Esophagus squamous epithelium (tissue), 5 donors: ENCODE results near the gene PSMG4. TPM values are rescaled to one million over a fixed set of nuclear protein-coding genes. Genes with fewer than 3 reads are reported as not detected.

Source experiments
- DNase-seq: peaks from one replicate; lab custom pipeline; 2025; lab: John Stamatoyannopoulos, UW
- H3K27ac ChIP-seq, 4 donors: fragments of 200-600 bp; sonication (generic); one replicate each; pipeline ENCODE4 v1.5.1; 2016 to 2019; ENCODE audit warnings: mild to moderate bottlenecking in 1 of 4
- H3K27me3 ChIP-seq, 4 donors: fragments of 200-600 bp; sonication (generic); 1 replicate in 3 of 4; 2 replicates in 1 of 4; pipeline versions ENCODE4 v1.5.1 to v1.6.0; 2017 to 2021; ENCODE audit warnings: antibody characterized with exemption in 1 of 4
- H3K36me3 ChIP-seq, 3 donors: fragments of 200-600 bp; sonication (generic); one replicate each; pipeline ENCODE4 v1.5.1; 2016 to 2019
- H3K4me1 ChIP-seq, 3 donors: fragments of 200-600 bp; sonication (generic); one replicate each; pipeline ENCODE4 v1.5.1; 2017 to 2019
- H3K4me3 ChIP-seq, 4 donors: fragments of 200-600 bp; sonication (generic); 1 replicate in 3 of 4; 2 replicates in 1 of 4; pipeline ENCODE4 v1.5.1; 2016 to 2019; ENCODE audit warnings: mild to moderate bottlenecking in 2 of 4, moderate library complexity in 1 of 4
- H3K9me3 ChIP-seq, 3 donors: fragments of 200-600 bp; sonication (generic); one replicate each; pipeline ENCODE4 v1.5.1; 2016 to 2019
- CTCF ChIP-seq, 6 experiments: fragments of 450-650 bp in 4 of 6; fragments of 200-600 bp in 2 of 6; sonication (generic) in 2 of 6; IDR thresholded peaks; one replicate each; pipeline ENCODE4 v1.5.1; 2016 to 2019; ENCODE audit warnings: antibody characterized with exemption in 6 of 6, mild to moderate bottlenecking in 4 of 6, moderate library complexity in 4 of 6
- POLR2A ChIP-seq, 4 donors: fragments of 450-650 bp; IDR thresholded peaks; one replicate each; pipeline ENCODE4 v1.6.1; 2017; ENCODE audit warnings: antibody characterized with exemption in 4 of 4, mild to moderate bottlenecking in 4 of 4, moderate library complexity in 3 of 4
- WGBS, 2 donors: methylation state at CpG; one replicate each; pipeline ENCODE4 v1.1.5; 2018; 5-methylcytosine and 5-hydroxymethylcytosine counted together
- intact Hi-C: fragments of 100-400 bp; cut with DNase I; formaldehyde crosslinking; loops from one replicate; pipeline ENCODE4 v1.15.0; 2022
- total RNA-seq, 4 donors: library from RNA; depleted of rRNA; stranded (reverse); fragments of >200 nt; gene quantifications; one replicate each; pipeline ENCODE4 v1.1.0, GENCODE V29; 2016
- donor health status: DM: yes; HTN: yes; CAD: no.

The PSMG4 gene
- total RNA-seq, 4 donors from 2014 or later = 9.4 to 36.0 (median 14.9) TPM

DNA sequence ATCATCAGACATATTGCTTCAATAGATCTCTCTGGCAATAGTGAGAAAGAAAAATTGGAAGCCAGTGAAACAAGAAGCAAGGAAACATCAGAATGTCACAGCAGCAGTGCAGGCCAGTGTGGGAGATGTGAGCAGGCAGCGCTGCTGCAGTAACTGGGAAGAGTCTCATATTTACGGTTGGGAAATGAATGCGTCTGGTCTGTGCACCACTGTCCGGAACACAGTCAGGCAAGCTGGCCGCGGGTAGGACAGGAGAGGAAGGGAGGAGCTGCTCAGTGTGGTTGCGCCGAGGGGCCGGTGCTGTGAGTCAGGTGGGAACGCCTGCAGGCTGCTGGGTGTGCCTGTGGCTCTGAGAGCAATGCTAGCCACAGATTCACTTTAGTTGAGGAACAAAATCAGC is 6.4 kb upstream of the PSMG4 start:
- no peak for DNase-seq
- no peak overlapping the region for H3K4me3 ChIP-seq
- H3K36me3 ChIP-seq = no peaks in the 10 kb centered on the region
- H3K27me3 ChIP-seq = peaks cover 0 to 24% (median 0%) of the 10 kb centered on the region in 4 donors
- WGBS, 2 donors = 74 to 82% methylated on average over 10 of the region's 10 CpGs
- H3K9me3 ChIP-seq = no peaks in the 10 kb centered on the region
- TF ChIP-seq CTCF (IDR thresholded peaks at IDR 0.05) (no peak), POLR2A (IDR thresholded peaks at IDR 0.05) (no peak)
- intact Hi-C loops = loop anchor here (5.0 kb wide), 1 partner anchor 125 kb away; no protein-coding TSS in a partner anchor
- no peak overlapping the region for H3K27ac ChIP-seq
- H3K4me1 ChIP-seq = peaks cover 0 to 30% (median 0%) of the 10 kb centered on the region in 3 donors

- H3K4me3 ChIP-seq = no peak overlapping the region
- peaks cover 0 to 18% (median 0%) of the 10 kb centered on the region in 4 donors for H3K27me3 ChIP-seq
- intact Hi-C loops = loop anchor here (5.0 kb wide), 1 partner anchor 126 kb away; no protein-coding TSS in a partner anchor
- peaks cover 0 to 24% (median 0%) of the 10 kb centered on the region in 3 donors for H3K4me1 ChIP-seq
- H3K9me3 ChIP-seq = no peaks in the 10 kb centered on the region
- H3K36me3 ChIP-seq = no peaks in the 10 kb centered on the region
- 89 to 94% methylated on average over 11 to 12 of the region's 22 CpGs for WGBS, 2 donors
- no peak overlapping the region for H3K27ac ChIP-seq
- no peak for DNase-seq
- TF ChIP-seq POLR2A (IDR thresholded peaks at IDR 0.05) (no peak), CTCF (IDR thresholded peaks at IDR 0.05) (no peak)
These were observed 5.7 kb upstream of the PSMG4 start for GRCh38 chr6:3252861-3253596.

- WGBS, 2 donors = 96% methylated on average over 20 of the region's 40 CpGs; no CpG with 5 or more reads in 1 of the 2 donors
- intact Hi-C loops = loop anchor here (5.0 kb wide), 1 partner anchor 126 kb away; no protein-coding TSS in a partner anchor
These were observed 5.2 kb upstream of the PSMG4 start for GRCh38 chr6:3253597-3253961.

DNA sequence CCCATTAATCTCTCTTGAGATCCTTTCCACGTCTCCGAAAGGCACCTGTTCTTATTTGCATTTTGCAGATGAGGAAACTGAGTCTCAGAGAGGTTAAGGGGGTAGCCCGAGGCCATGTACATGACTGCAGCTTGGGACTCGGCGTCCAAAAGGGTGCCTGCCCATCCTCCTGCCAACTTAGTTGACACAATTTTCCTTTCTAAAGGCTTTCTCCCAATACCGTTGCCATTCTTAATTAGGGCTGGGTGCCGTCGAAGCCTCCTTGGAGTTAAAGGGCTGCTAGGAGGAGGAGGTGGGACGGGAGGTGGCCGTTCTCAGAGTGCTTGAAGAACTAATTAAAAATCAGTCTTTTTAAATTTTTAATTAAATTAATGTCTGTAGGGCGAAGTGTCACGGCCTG is 546 bp upstream of the PSMG4 start:
- Histone ChIP-seq H3K4me3 (peak overlapping the region; percentile 65 to 99 (median 88)), H3K9me3 (no peaks in the 10 kb centered on the region), H3K36me3 (peaks cover 0 to 2% (median 0%) of the 10 kb centered on the region in 3 donors), H3K4me1 (peaks cover 23 to 47% (median 23%) of the 10 kb centered on the region in 3 donors), H3K27me3 (no peaks in the 10 kb centered on the region), H3K27ac (peak overlapping the region; percentile 82 to 94 (median 90))
- intact Hi-C loops = no loop called here
- WGBS, 2 donors = 56 to 59% methylated on average over 12 of the region's 12 CpGs
- no peak for DNase-seq
- TF ChIP-seq POLR2A (IDR thresholded peaks at IDR 0.05) (no peak), CTCF (IDR thresholded peaks at IDR 0.05) (no peak)

More at GRCh38 chr6:3253597-3253961, 5.2 kb upstream of the PSMG4 start:
- Histone ChIP-seq H3K9me3 (no peaks in the 10 kb centered on the region), H3K27me3 (peaks cover 0 to 12% (median 0%) of the 10 kb centered on the region in 4 donors), H3K27ac (no peak overlapping the region), H3K4me1 (peaks cover 0 to 24% (median 0%) of the 10 kb centered on the region in 3 donors), H3K4me3 (no peak overlapping the region), H3K36me3 (no peaks in the 10 kb centered on the region)
- TF ChIP-seq CTCF (IDR thresholded peaks at IDR 0.05) (no peak), POLR2A (IDR thresholded peaks at IDR 0.05) (no peak)
- no peak for DNase-seq

- intact Hi-C loops = no loop called here
- DNase-seq = no peak
- Histone ChIP-seq H3K4me3 (peak overlapping the region; percentile 65 to 99 (median 88)), H3K9me3 (no peaks in the 10 kb centered on the region), H3K36me3 (peaks cover 8 to 13% (median 10%) of the 10 kb centered on the region in 3 donors), H3K27me3 (no peaks in the 10 kb centered on the region), H3K27ac (peak overlapping the region; percentile 82 to 94 (median 90)), H3K4me1 (peaks cover 23 to 60% (median 27%) of the 10 kb centered on the region in 3 donors)
- 0% methylated on average over 19 to 20 of the region's 21 CpGs for WGBS, 2 donors
- TF ChIP-seq CTCF (IDR thresholded peaks at IDR 0.05) = peak in 1 of 6 experiments; percentile 12
- TF ChIP-seq POLR2A (IDR thresholded peaks at IDR 0.05) = no peak
These were observed 778 bp downstream of the PSMG4 start for GRCh38 chr6:3259491-3259958.
